GM21447 (cell line): ENCODE measurements around the gene ESR2.
"Not testable (repeated sequence)": the region's sequence is repeated elsewhere in the genome, so short reads cannot be mapped to it uniquely, and the experiment has no call there.

Source experiments
- ATAC-seq: cut with Tn5 transposase; IDR thresholded peaks from one replicate; pipeline ENCODE4 v1.9.1; 2021; ENCODE audit not compliant: unreplicated experiment

ESR2 gene

GRCh38 chr14:64158608-64159007 lies 135.6 kb downstream of the ESR2 start:
- ATAC-seq, result no peak

GRCh38 chr14:64149921-64150320 lies 144.2 kb downstream of the ESR2 start:
- no peak for ATAC-seq

GRCh38 chr14:64147126-64147790 lies 146.9 kb downstream of the ESR2 start:
- ATAC-seq, result no peak

GRCh38 chr14:64137657-64138290 lies 156.4 kb downstream of the ESR2 start:
- ATAC-seq, result no peak

DNA sequence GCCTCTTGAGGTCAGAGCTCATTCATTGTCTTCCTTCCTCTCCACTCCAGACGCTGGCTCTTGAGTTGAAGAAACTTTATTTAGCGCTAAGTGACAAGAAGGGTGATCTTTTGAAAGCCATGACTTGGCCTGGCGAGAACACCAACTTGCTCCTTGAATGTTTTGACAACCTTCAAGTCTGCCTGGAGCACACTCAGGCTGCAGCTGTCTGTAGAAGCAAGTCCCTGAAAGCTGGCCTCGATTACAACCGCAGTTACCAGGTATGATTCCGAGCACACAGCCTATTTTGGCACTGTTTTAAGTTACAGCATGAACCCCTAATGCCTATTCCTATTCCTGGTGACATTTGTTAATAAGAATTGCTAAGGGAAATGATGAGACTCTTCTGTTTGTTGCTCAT lies 167.6 kb downstream of the ESR2 start:
- no peak for ATAC-seq

DNA sequence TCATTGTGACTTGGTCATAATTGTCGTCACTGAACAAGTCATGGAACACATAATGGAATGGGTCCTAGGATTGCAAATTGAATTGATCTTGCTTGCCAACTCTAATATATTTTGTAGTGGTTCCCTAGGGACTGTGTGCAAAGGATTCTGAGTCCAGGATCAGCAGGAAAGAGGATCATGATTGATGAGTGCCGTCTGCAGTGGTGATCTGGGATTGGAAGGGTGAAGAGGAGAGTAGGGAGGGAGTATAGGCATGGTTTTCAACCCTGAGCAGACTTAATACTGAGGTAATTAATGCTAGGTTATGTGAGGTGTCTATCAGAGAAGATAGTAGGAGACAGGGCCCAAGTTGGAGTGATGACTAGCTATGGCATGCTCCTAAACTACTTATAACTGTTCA lies 168.9 kb downstream of the ESR2 start:
- no peak for ATAC-seq

- ATAC-seq, result no peak
Observed at GRCh38 chr14:64123241-64123822, 170.8 kb downstream of the ESR2 start.

DNA sequence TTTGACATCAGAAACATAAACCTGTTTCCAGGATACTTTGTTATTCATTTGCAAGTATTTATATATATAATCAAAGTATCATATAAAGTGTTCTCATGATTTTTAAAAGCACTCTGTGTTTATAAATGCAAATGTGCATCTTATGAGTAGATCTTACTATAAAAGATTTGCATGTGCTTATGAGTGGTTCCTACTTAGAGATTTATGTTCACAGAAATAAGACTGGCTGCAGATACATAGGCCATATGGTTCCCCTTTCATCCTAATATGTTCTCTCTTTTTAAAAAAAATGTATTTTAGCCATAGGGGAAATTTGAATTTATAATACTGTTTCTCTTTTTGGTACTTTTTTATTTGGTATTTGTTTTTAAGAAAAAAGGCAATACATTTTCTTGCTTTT lies 174.2 kb downstream of the ESR2 start:
- ATAC-seq, result no peak

- ATAC-seq, result no peak
Observed at GRCh38 chr14:64119500-64119899, 174.7 kb downstream of the ESR2 start.

DNA sequence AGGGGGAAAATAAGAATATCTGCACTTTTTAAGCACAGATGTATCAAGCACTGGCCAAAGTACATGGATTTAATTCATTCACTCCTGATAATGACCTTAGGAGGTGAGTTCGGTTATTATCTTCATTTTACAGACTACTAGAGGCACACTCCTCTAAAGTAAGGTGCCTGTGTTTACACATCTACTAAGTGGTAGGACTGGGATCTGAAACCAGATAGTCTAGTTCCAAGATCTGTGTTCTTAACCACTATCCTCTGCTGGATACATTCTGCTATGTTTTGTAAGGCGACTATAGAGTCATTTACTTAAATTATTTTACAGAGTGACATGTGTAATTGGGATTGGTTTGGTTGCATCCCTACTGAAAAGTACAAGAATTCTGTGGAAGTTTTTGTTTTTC lies 175.3 kb downstream of the ESR2 start:
- ATAC-seq, result no peak

GRCh38 chr14:64118403-64118742 lies 175.8 kb downstream of the ESR2 start:
- ATAC-seq, result not testable (repeated sequence)

- ATAC-seq, result no peak
Observed at GRCh38 chr14:64117671-64118402, 176.3 kb downstream of the ESR2 start.

DNA sequence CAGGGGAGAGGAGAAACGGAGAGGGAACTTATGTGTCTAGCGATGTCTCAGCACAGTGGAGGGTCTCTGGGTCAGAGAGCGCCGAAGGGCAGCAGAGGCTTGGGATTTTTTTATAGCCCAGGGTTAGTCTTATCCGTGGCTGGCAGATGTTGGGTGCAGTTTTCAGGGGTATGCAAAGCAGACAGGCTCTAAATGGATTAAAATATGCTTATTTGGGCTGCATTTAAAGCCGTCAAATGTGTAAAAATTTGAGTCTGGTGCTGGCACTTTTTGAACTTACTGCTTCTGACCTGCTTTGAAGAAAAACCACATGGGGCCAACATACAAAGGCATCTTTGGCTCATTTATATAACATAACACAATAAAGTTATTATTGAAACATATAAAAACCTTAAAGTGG lies 178.8 kb downstream of the ESR2 start:
- no peak for ATAC-seq

DNA sequence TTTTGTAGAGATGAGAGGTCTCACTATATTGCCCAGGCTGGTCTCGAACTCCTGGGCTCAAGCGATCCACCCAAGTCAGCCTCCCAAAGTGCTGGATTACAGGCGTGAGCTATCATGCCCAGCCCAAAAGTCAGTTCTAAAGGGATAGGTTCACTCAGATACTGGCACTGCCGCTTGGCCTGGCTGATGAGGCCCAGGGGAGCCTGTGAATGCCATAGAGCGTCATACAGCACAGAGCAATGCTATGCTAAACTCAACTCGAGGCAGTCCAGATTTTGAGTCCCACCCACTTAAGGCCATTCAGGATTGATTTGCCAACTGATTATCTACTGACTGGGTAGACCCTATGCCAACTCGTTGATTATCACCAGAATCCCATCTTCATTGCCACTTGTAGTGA lies 179.4 kb downstream of the ESR2 start:
- ATAC-seq, result no peak

- no peak for ATAC-seq
Observed at GRCh38 chr14:64114166-64114565, 180.0 kb downstream of the ESR2 start.

GRCh38 chr14:64112867-64113678 lies 181.1 kb downstream of the ESR2 start:
- no peak for ATAC-seq

GRCh38 chr14:64110802-64111201 lies 183.4 kb downstream of the ESR2 start:
- no peak for ATAC-seq

DNA sequence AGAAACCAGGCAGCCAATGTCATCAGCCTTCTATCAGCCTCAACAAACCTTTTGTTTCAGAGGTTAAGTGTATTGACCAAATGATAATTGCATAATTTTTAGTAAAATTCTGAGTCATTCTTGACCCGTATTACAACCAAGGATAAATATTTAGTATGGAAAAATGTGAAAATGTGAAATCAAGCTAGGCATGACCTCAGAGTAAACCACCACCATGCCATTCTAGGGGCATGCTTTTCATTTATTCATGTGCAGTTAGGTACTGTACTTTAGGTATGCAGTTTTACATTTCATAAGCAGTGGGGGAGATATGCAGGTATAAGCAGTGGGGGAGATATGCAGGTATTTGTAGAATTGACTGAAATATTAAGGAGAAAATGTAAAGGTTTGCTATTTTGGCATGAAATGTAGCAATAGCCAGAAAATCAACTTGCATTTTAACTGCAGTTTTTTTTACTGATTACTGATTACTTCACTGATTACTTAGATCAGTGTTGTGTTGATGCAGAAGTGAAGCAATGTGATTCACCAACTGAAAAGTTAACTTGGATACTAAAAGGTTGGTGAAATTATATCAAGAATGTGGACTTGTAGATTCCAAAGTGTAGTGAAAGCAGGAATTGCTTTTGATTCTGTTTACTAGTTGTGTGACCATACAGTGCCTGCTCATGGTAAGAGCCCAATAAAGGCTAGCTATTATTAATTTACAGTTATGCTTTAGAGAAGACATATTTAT lies 184.2 kb downstream of the ESR2 start:
- ATAC-seq, result no peak

DNA sequence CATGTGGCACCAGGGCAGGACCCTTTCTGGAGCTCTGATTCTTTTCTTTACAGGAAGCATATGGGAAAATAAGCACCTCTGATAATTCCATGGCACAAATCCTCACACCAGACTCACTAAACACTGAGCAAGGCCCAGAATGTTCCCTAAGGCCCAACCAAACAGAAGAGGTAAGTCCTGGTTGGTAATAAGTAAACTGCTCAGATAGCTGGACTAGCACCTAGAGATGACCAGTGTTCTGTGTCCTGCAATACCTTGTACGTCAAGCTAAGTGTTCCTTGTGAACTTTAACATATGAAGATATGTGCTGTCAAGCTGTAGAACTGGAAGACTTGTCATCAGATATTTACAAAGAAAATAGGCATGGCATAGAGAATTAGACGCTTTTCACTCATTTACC lies 186.7 kb downstream of the ESR2 start:
- no peak for ATAC-seq

- ATAC-seq, result no peak
Observed at GRCh38 chr14:64098120-64098519, 196.1 kb downstream of the ESR2 start.

- ATAC-seq, result no peak
Observed at GRCh38 chr14:64095620-64096019, 198.6 kb downstream of the ESR2 start.
